NB4 (cell line): Measurements from ENCODE around the gene IP6K1.
A peak's percentile ranks its signal among the peaks of the same experiment; 100 is the strongest.

Experiments
- DNase-seq: peaks from one replicate; pipeline ENCODE4 v3.0.0; 2010; ENCODE audit warnings: low read depth
- H3K4me3 ChIP-seq: one replicate; pipeline ENCODE4 v1.5.1; 2011; ENCODE audit warnings: mild to moderate bottlenecking, low read depth, low read length, moderate library complexity
- CTCF ChIP-seq: IDR thresholded peaks from one replicate; pipeline ENCODE4 v1.5.1; 2012; ENCODE audit warnings: low read depth, low read length
- MAX ChIP-seq: IDR thresholded peaks from 2 replicates; pipeline ENCODE4 v1.6.1; 2011; ENCODE audit warnings: low read depth, low read length
- MYC ChIP-seq: IDR thresholded peaks from 2 replicates; pipeline ENCODE4 v1.6.1; 2011; ENCODE audit warnings: low read depth, low read length
- POLR2A ChIP-seq: IDR thresholded peaks from 2 replicates; pipeline ENCODE4 v1.6.1; 2011; ENCODE audit warnings: mild to moderate bottlenecking; ENCODE audit not compliant: insufficient read length; ENCODE audit errors: extremely low read depth

IP6K1 gene

GRCh38 chr3:49720855-49721595, 65.3 kb downstream of the IP6K1 start:
- DNase-seq = no peak
- TF ChIP-seq POLR2A = no peak
- TF ChIP-seq MAX = no peak
- no peak for TF ChIP-seq CTCF
- no peak for TF ChIP-seq MYC
- H3K4me3 ChIP-seq = no peak overlapping the region

GRCh38 chr3:49719214-49719884, 67.0 kb downstream of the IP6K1 start, which contains the start of gene AMIGO3:
AMIGO3 (minus strand) TSS chr3:49719684; CDS start chr3:49719465, 219 bp downstream.
- H3K4me3 ChIP-seq = no peak within 1 kb of the TSS
- DNase-seq = peak; percentile 70
- TF ChIP-seq CTCF = no peak
- no peak for TF ChIP-seq MYC
- TF ChIP-seq POLR2A = no peak
- no peak for TF ChIP-seq MAX

- no peak overlapping the region for H3K4me3 ChIP-seq
- no peak for TF ChIP-seq CTCF
- TF ChIP-seq POLR2A = no peak
- no peak for TF ChIP-seq MYC
- no peak for TF ChIP-seq MAX
- no peak for DNase-seq
Observed at GRCh38 chr3:49718858-49719213, 67.5 kb downstream of the IP6K1 start.

GRCh38 chr3:49717959-49718857, 68.1 kb downstream of the IP6K1 start:
- TF ChIP-seq MAX = no peak
- H3K4me3 ChIP-seq = no peak overlapping the region
- no peak for DNase-seq

- no peak for DNase-seq
- H3K4me3 ChIP-seq = no peak overlapping the region
- TF ChIP-seq MAX (no peak), CTCF (no peak), MYC (no peak), POLR2A (no peak)
Observed at GRCh38 chr3:49717211-49717958, 69.0 kb downstream of the IP6K1 start.
